AG10803 (cell line): ENCODE results near the gene PSMD11.
A peak's percentile ranks its signal among the peaks of the same experiment; 100 is the strongest.
"Not testable (repeated sequence)": the region's sequence is repeated elsewhere in the genome, so short reads cannot be mapped to it uniquely, and the experiment has no call there.

Experiments used
- DNase-seq: peaks from one replicate; pipeline ENCODE4 v3.0.0; 2010; ENCODE audit warnings: low read depth
- H3K4me3 ChIP-seq: 2 replicates; pipeline ENCODE4 v1.5.1; 2011; ENCODE audit warnings: mild to moderate bottlenecking, low read length, control low read depth
- TF ChIP-seq, protein P1 (sequence below): conservative IDR thresholded peaks from 2 replicates; pipeline ENCODE4 v1.5.1; 2011; ENCODE audit warnings: mild to moderate bottlenecking, low read length, control low read depth, inconsistent platforms

Gene PSMD11

GRCh38 chr17:32443827-32444300 lies 446 bp upstream of the PSMD11 start:
- TF ChIP-seq, protein P1, sequence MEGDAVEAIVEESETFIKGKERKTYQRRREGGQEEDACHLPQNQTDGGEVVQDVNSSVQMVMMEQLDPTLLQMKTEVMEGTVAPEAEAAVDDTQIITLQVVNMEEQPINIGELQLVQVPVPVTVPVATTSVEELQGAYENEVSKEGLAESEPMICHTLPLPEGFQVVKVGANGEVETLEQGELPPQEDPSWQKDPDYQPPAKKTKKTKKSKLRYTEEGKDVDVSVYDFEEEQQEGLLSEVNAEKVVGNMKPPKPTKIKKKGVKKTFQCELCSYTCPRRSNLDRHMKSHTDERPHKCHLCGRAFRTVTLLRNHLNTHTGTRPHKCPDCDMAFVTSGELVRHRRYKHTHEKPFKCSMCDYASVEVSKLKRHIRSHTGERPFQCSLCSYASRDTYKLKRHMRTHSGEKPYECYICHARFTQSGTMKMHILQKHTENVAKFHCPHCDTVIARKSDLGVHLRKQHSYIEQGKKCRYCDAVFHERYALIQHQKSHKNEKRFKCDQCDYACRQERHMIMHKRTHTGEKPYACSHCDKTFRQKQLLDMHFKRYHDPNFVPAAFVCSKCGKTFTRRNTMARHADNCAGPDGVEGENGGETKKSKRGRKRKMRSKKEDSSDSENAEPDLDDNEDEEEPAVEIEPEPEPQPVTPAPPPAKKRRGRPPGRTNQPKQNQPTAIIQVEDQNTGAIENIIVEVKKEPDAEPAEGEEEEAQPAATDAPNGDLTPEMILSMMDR, result no peak
- H3K4me3 ChIP-seq, result peak overlapping the region; percentile 91
- no peak for DNase-seq

- TF ChIP-seq, protein P1, result peak; percentile 20
- peak; percentile 62 for DNase-seq
- H3K4me3 ChIP-seq, result peak overlapping the region; percentile 91
These were observed 735 bp downstream of the PSMD11 start for GRCh38 chr17:32445074-32445415.

DNA sequence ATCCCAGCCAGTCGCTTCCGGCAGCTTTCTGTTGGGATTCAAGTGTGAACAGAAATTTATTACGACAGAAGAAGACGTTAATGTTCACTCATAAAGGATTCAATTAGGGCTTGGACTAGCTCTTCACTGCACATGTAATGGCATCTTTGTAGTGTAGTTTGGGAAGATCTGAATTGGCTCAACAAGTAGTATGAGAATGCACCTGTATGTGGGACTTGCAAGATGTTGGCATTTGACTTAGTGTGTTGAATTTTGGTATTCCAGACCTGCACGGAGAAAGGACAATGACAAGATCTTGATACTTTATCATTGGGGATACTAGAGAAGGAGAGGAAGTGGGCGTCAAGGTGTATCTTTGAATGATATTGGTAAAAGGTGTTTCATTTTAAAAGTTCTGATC lies 1.2 kb downstream of the PSMD11 start:
- DNase-seq, result no peak
- H3K4me3 ChIP-seq, result peak overlapping the region; percentile 91
- TF ChIP-seq, protein P1, result no peak

DNA sequence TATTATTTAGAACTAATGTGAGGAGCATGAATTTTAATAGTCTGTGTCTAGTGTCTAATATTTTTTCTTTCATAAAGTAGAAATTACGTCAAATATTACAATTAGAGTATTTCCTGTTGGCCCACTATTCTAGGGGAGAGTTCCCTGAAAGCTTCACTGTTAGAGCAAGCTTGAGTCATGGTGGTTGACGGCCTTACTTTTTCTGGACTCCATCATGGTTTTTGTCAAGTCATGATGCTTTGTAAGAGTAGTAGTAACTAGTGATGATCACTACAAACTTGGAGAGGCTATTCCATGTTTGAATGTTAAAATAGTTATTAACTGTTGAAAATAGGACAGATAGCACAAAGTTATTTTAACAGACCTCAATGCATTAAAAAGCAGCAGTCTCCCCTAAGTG lies 1.7 kb downstream of the PSMD11 start:
- DNase-seq, result peak; percentile 10
- peak overlapping the region; percentile 91 for H3K4me3 ChIP-seq
- TF ChIP-seq, protein P1, result no peak

DNA sequence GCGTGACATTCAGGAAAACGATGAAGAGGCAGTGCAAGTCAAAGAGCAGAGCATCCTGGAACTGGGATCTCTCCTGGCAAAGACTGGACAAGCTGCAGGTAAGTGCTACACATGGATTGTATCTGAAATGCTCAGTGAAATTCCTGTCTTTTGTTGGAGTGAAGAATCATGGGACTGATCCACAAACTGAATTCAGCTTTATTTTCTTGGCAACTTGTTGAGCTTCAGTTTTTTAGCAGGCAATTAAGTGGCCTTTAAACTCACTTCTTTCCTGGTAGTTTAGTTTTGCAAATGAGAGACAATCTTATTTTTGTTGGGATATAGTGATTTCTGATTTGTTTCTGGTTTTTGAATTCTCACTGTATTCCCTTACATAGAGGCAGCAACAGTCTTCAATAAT lies 2.6 kb downstream of the PSMD11 start:
- H3K4me3 ChIP-seq, result no peak overlapping the region
- TF ChIP-seq, protein P1, result no peak
- no peak for DNase-seq

DNA sequence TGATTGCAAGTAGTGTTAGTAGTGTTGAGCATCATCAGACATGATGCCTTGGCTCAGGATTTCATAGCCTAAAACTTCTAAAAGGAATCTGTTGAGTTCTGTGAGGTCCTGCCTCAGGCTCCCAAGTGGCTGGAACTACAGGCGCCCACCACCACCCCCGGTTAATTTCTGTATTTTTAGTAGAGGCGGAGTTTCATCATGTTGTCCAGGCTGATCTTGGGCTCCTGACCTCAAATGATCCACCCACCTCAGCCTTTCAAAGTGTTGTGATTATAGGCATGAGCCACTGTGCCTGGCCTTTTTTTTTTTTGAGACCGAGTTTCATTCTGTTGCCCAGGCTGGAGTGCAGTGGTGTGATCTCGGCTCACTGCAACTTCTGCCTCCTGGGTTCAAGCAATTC lies 5.7 kb downstream of the PSMD11 start:
- DNase-seq, result no peak
- H3K4me3 ChIP-seq, result no peak overlapping the region
- TF ChIP-seq, protein P1, result no peak

DNA sequence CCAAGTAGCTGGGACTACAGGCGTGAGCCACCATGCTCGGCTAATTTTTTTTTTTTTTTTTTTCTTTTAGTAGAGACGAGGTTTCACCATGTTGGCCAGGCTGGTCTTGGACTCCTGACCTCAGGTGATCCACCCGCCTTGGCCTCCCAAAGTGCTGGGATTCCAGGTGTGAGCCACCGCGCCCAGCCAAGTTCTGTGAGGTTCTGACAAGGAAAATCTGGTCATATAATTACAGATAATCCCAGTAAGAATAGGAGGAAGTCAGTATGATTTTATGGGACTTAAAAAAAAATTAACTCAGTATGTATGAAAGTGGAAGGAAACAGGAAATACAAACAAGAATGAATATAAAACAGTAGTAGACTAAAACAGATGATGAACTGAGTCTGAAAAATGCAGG lies 6.1 kb downstream of the PSMD11 start:
- H3K4me3 ChIP-seq, DNase-seq: not testable (repeated sequence)

GRCh38 chr17:32451879-32452278 lies 7.6 kb downstream of the PSMD11 start:
- DNase-seq, result no peak
- TF ChIP-seq, protein P1, result no peak

More at GRCh38 chr17:32451879-32452278, 7.6 kb downstream of the PSMD11 start:
- no peak overlapping the region for H3K4me3 ChIP-seq
